Measurements from ENCODE around the gene IPO9. TPM values are rescaled to one million over a fixed set of nuclear protein-coding genes. Genes with fewer than 3 reads are reported as not detected.

IPO9 gene
- total RNA-seq, 2 donors from 2014 or later, result 22.0 to 24.3 TPM

GRCh38 chr1:201914456-201915235, 85.7 kb downstream of the IPO9 start:
- DNase-seq (no peak), ATAC-seq (no peak)
- intact Hi-C loops (cut with DNase I, micrococcal nuclease), result no loop called here

- peak; percentile 55 for ATAC-seq
- intact Hi-C loops (cut with DNase I, micrococcal nuclease), result no loop called here
- DNase-seq, result peak; percentile 61 to 78
Measured at GRCh38 chr1:201916649-201917249, 87.8 kb downstream of the IPO9 start.

- no peak for DNase-seq
- ATAC-seq, result peak; percentile 14
- intact Hi-C loops (cut with DNase I, micrococcal nuclease), result no loop called here
Measured at GRCh38 chr1:201917362-201918033, 88.5 kb downstream of the IPO9 start.

GRCh38 chr1:201918343-201918742, 89.4 kb downstream of the IPO9 start:
- ATAC-seq (no peak), DNase-seq (no peak)
- intact Hi-C loops (cut with DNase I, micrococcal nuclease), result no loop called here

- DNase-seq, result no peak
- no peak for ATAC-seq
Measured at GRCh38 chr1:201921952-201922558, 93.1 kb downstream of the IPO9 start.

GRCh38 chr1:201925301-201925567, 96.3 kb downstream of the IPO9 start:
- intact Hi-C loops (cut with DNase I, micrococcal nuclease), result no loop called here
- DNase-seq, result no peak
- ATAC-seq, result no peak

More at GRCh38 chr1:201921952-201922558, 93.1 kb downstream of the IPO9 start:
- intact Hi-C loops (cut with DNase I, micrococcal nuclease), result no loop called here

GRCh38 chr1:201925981-201926645, 97.2 kb downstream of the IPO9 start:
- DNase-seq (no peak), ATAC-seq (no peak)
- intact Hi-C loops (cut with DNase I, micrococcal nuclease), result no loop called here

GRCh38 chr1:201928266-201928665, 99.3 kb downstream of the IPO9 start:
- intact Hi-C loops (cut with DNase I, micrococcal nuclease), result no loop called here
- ATAC-seq (no peak), DNase-seq (no peak)

- ATAC-seq (peak; percentile 76), DNase-seq (no peak)
Measured at GRCh38 chr1:201930137-201930536, 101.2 kb downstream of the IPO9 start.

GRCh38 chr1:201930803-201931202, 101.8 kb downstream of the IPO9 start:
- intact Hi-C loops (cut with DNase I, micrococcal nuclease), result no loop called here
- ATAC-seq, result no peak

More at GRCh38 chr1:201930137-201930536, 101.2 kb downstream of the IPO9 start:
- intact Hi-C loops (cut with DNase I, micrococcal nuclease), result no loop called here

More at GRCh38 chr1:201930803-201931202, 101.8 kb downstream of the IPO9 start:
- no peak for DNase-seq

Small RNAs within 50 kb of the gene (microRNA-seq; reads per million reads assigned to microRNA genes)
- gene MIR1231, result 0.53 to 1.4 reads per million in 2 donors
- 0 reads per million in 2 donors for gene MIR6739

Other genes with a start within 250 kb of the IPO9 start
- gene SHISA4, start 59.7 kb downstream of the IPO9 start, total RNA-seq, result 1 to 10 TPM; 1.7 to 2.6 TPM
- gene LMOD1, start 117.4 kb downstream of the IPO9 start, total RNA-seq, result 10 to 100 TPM in 1 of 2 donors, 1 to 10 TPM in 1; 9.4 to 58.4 TPM
- 10 to 100 TPM; 53.1 to 60.1 TPM for gene TIMM17A, start 126.3 kb downstream of the IPO9 start, total RNA-seq
- gene RNPEP, start 153.5 kb downstream of the IPO9 start, total RNA-seq, result 100 to 1,000 TPM; 124 to 139 TPM
- 1,000 to 10,000 TPM; 1,089 to 1,608 TPM for gene ELF3, start 181.4 kb downstream of the IPO9 start, total RNA-seq